Transverse colon (tissue), 4 donors: Measurements from ENCODE around the gene TRPC3. TPM values are rescaled to one million over a fixed set of nuclear protein-coding genes. Genes with fewer than 3 reads are reported as not detected.

Source experiments
- DNase-seq: peaks from one replicate; pipeline ENCODE4 v3.0.0-alpha.2; 2019
- H3K27ac ChIP-seq, 4 donors: fragments of 200-600 bp; sonication (generic); 2 replicates each; pipeline ENCODE4 v1.5.1; 2016 to 2018; ENCODE audit warnings: inconsistent platforms in 4 of 4
- H3K27me3 ChIP-seq: fragments of 200-600 bp; sonication (generic); 2 replicates; pipeline ENCODE4 v1.5.1; 2017; ENCODE audit warnings: inconsistent platforms
- H3K36me3 ChIP-seq, 4 donors: fragments of 200-600 bp; sonication (generic); 2 replicates each; pipeline ENCODE4 v1.5.1; 2017 to 2019; ENCODE audit warnings: inconsistent platforms in 4 of 4
- H3K4me1 ChIP-seq, 4 donors: fragments of 200-600 bp; sonication (generic); 2 replicates each; pipeline ENCODE4 v1.5.1; 2017 to 2020; ENCODE audit warnings: inconsistent platforms in 4 of 4
- H3K4me3 ChIP-seq, 4 donors: fragments of 200-600 bp; sonication (generic); 1 replicate in 1 of 4; 2 replicates in 3 of 4; pipeline versions ENCODE4 v1.5.1 to v1.6.1; 2017 to 2019; ENCODE audit warnings: inconsistent platforms in 4 of 4
- H3K9me3 ChIP-seq, 2 donors: fragments of 200-600 bp; sonication (generic); 2 replicates each; pipeline ENCODE4 v1.5.1; 2017 to 2019; ENCODE audit warnings: inconsistent platforms in 2 of 2
- EP300 ChIP-seq: sonication (generic); formaldehyde crosslinking; IDR thresholded peaks from one replicate; pipeline ENCODE4 v1.6.1; 2017; ENCODE audit warnings: antibody characterized with exemption, low read depth
- POLR2A ChIP-seq: fragments of 450-650 bp; IDR thresholded peaks from one replicate; pipeline ENCODE4 v1.6.1; 2016; ENCODE audit warnings: antibody characterized with exemption, mild to moderate bottlenecking, moderate library complexity
- POLR2AphosphoS5 ChIP-seq, 3 donors: sonication (generic); formaldehyde crosslinking; IDR thresholded peaks; one replicate each; pipeline ENCODE4 v1.6.1; 2016; ENCODE audit warnings: antibody characterized with exemption in 3 of 3
- WGBS, 2 donors: methylation state at CpG; one replicate each; pipeline ENCODE4 v1.1.5; 2018; ENCODE audit warnings: low coverage in 1 of 2; 5-methylcytosine and 5-hydroxymethylcytosine counted together
- in situ Hi-C, 4 donors: fragments of 200-750 bp; cut with MboI; loops; one replicate each; pipeline versions ENCODE4 v1.15.0 to v1.15.1; 2017; ENCODE audit warnings: low sequenced_read_pairs in 3 of 4, low pct_ligation_motif_present in 1 of 4, low pct_unique_long_range_greater_than_20kb in 1 of 4
- intact Hi-C: fragments of 100-400 bp; cut with DNase I; formaldehyde crosslinking; loops from one replicate; pipeline ENCODE4 v1.15.1; 2023; ENCODE audit warnings: low total_unique reads
- total RNA-seq, 4 donors: library from RNA; depleted of rRNA; stranded (reverse); fragments of >200 nt; gene quantifications; one replicate each; pipeline ENCODE4 v1.1.0, GENCODE V29; 2016
- TF ChIP-seq, protein P1 (sequence below), 5 experiments: fragments of 200-600 bp in 3 of 5; fragments of 450-650 bp in 2 of 5; sonication (generic) in 3 of 5; IDR thresholded peaks; 1 replicate in 2 of 5; 2 replicates in 3 of 5; pipeline ENCODE4 v1.5.1; 2016 to 2017; ENCODE audit warnings: antibody characterized with exemption in 5 of 5, inconsistent platforms in 3 of 5, mild to moderate bottlenecking in 2 of 5, moderate library complexity in 1 of 5

The TRPC3 gene
- total RNA-seq, 4 donors from 2014 or later = 1.1 to 3.4 (median 1.7) TPM; not detected in 1

DNA sequence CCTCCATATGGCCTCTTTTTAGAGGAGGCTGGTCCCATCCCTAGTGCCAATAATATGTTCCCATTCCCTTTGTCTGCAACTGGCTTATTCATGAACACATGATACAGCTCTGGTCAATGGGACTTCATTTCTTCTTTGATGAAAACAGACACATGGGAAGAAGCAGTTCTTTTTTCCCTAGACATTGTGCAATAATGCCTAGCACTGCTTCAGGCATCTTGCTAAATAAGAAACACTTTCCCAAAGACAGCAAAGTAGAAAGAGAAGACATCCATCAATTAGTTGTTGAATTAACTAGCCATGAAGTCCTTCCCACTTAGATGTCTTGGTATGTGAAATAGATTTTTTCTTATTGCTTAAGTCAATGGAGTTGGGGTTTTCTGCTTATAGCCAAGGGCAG lies 40.1 kb upstream of the TRPC3 start:
- Histone ChIP-seq H3K27me3 (peaks cover 8% of the 10 kb centered on the region), H3K4me1 (no peaks in the 10 kb centered on the region), H3K4me3 (no peak overlapping the region), H3K9me3 (no peaks in the 10 kb centered on the region), H3K27ac (no peak overlapping the region), H3K36me3 (no peaks in the 10 kb centered on the region)
- in situ Hi-C loops (no loop called here), intact Hi-C loops (no loop called here)
- TF ChIP-seq, protein P1, sequence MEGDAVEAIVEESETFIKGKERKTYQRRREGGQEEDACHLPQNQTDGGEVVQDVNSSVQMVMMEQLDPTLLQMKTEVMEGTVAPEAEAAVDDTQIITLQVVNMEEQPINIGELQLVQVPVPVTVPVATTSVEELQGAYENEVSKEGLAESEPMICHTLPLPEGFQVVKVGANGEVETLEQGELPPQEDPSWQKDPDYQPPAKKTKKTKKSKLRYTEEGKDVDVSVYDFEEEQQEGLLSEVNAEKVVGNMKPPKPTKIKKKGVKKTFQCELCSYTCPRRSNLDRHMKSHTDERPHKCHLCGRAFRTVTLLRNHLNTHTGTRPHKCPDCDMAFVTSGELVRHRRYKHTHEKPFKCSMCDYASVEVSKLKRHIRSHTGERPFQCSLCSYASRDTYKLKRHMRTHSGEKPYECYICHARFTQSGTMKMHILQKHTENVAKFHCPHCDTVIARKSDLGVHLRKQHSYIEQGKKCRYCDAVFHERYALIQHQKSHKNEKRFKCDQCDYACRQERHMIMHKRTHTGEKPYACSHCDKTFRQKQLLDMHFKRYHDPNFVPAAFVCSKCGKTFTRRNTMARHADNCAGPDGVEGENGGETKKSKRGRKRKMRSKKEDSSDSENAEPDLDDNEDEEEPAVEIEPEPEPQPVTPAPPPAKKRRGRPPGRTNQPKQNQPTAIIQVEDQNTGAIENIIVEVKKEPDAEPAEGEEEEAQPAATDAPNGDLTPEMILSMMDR (IDR thresholded peaks at IDR 0.05) = no peak
- no peak for TF ChIP-seq EP300
- TF ChIP-seq POLR2A = no peak
- TF ChIP-seq POLR2AphosphoS5 (IDR thresholded peaks at IDR 0.05) = no peak
- no peak for DNase-seq

GRCh38 chr4:121990489-121990888 lies 38.6 kb upstream of the TRPC3 start:
- H3K9me3 ChIP-seq = no peaks in the 10 kb centered on the region
- H3K27me3 ChIP-seq = peaks cover 8% of the 10 kb centered on the region
- H3K27ac ChIP-seq = no peak overlapping the region
- TF ChIP-seq POLR2A (no peak), POLR2AphosphoS5 (IDR thresholded peaks at IDR 0.05) (no peak), EP300 (no peak)
- TF ChIP-seq, protein P1 (IDR thresholded peaks at IDR 0.05) = no peak
- H3K4me3 ChIP-seq = no peak overlapping the region
- in situ Hi-C loops = no loop called here
- WGBS, 2 donors = 81 to 91% methylated on average over 4 to 6 of the region's 6 CpGs
- no peaks in the 10 kb centered on the region for H3K36me3 ChIP-seq
- DNase-seq = no peak
- H3K4me1 ChIP-seq = no peaks in the 10 kb centered on the region
- intact Hi-C loops = no loop called here

DNA sequence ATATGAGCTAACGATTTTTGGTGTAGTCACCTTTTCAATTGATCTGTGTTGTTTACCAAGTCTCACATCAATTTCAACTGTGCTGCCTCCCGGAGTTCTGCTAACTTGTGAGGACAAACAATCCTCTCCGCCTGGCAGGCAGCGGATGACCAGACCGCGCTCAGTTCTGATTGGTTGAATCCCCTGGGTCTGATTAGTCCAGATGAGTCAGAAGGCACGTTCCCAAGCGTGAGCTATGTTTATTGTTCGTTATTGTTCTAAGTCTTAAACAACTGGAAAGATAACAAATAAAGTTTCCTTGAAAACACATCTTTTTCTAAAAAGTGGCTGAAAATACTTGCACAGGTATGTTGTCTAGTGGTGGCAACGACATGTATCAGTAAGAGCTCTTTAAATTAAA lies 37.9 kb upstream of the TRPC3 start:
- no peaks in the 10 kb centered on the region for H3K4me1 ChIP-seq
- WGBS, 2 donors = 58 to 63% methylated on average over 2 to 10 of the region's 10 CpGs
- H3K27ac ChIP-seq = no peak overlapping the region
- H3K4me3 ChIP-seq = no peak overlapping the region
- no peak for DNase-seq
- in situ Hi-C loops (no loop called here), intact Hi-C loops (no loop called here)
- TF ChIP-seq, protein P1 (IDR thresholded peaks at IDR 0.05) = no peak
- no peaks in the 10 kb centered on the region for H3K9me3 ChIP-seq
- peaks cover 8% of the 10 kb centered on the region for H3K27me3 ChIP-seq
- H3K36me3 ChIP-seq = no peaks in the 10 kb centered on the region

DNA sequence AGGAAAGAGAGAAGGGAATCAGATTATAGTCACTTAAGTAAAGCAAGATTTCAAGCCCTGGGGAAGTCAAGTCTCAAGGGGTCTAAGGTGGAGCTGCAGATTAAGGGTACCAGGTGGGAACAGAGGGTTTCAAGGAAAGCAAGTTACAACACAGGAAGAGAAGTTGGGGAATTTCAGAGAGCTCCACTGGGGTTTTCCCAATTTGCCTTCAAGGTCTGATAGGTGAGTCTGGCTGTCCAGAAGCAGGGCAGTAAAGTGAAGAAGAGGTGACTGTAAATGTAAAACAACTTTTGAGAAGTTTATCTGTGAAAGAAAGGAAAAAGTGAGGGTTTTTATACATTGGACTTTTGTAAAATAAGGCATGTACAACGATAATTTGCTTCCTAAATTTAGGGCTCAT lies 37.1 kb upstream of the TRPC3 start:
- intact Hi-C loops = no loop called here
- Histone ChIP-seq H3K9me3 (no peaks in the 10 kb centered on the region), H3K4me3 (no peak overlapping the region), H3K36me3 (no peaks in the 10 kb centered on the region), H3K27ac (no peak overlapping the region), H3K4me1 (no peaks in the 10 kb centered on the region), H3K27me3 (peaks cover 8% of the 10 kb centered on the region)
- in situ Hi-C loops = no loop called here
- TF ChIP-seq POLR2AphosphoS5 (IDR thresholded peaks at IDR 0.05) (no peak), EP300 (no peak)
- TF ChIP-seq, protein P1 (IDR thresholded peaks at IDR 0.05) = no peak
- WGBS, 2 donors = 68 to 100% methylated on average over 1 of the region's 1 CpG
- no peak for DNase-seq
